Neuronal stem cell (in vitro differentiated cells): ENCODE results near the gene ITPRIPL2. TPM values are rescaled to one million over a fixed set of nuclear protein-coding genes. Genes with fewer than 3 reads are reported as not detected.

ENCODE experiments used
- DNase-seq: peaks from one replicate; pipeline ENCODE4 v3.0.0-alpha.2; 2013; ENCODE audit warnings: low spot score
- H2AFZ ChIP-seq: one replicate; pipeline ENCODE4 v1.6.1; 2013; ENCODE audit warnings: mild to moderate bottlenecking, low read length, inconsistent platforms
- H2AK5ac ChIP-seq: 2 replicates; pipeline ENCODE4 v1.6.1; 2013; ENCODE audit warnings: low read depth, mild to moderate bottlenecking, inconsistent platforms, low read length, moderate library complexity, mixed read lengths
- H2BK120ac ChIP-seq: 2 replicates; pipeline ENCODE4 v1.6.1; 2013; ENCODE audit warnings: low read depth, mild to moderate bottlenecking, inconsistent platforms, low read length, moderate library complexity, mixed read lengths
- H2BK12ac ChIP-seq: one replicate; pipeline ENCODE4 v1.6.1; 2013; ENCODE audit warnings: low read length, inconsistent platforms
- H2BK15ac ChIP-seq: 2 replicates; pipeline ENCODE4 v1.6.1; 2013; ENCODE audit warnings: mild to moderate bottlenecking, low read length, inconsistent platforms, mixed read lengths
- H2BK5ac ChIP-seq: one replicate; pipeline ENCODE4 v1.6.1; 2013; ENCODE audit warnings: inconsistent platforms, mild to moderate bottlenecking, low read length, moderate library complexity
- H3K14ac ChIP-seq: one replicate; pipeline ENCODE4 v1.6.1; 2013; ENCODE audit warnings: low read length, inconsistent platforms
- H3K18ac ChIP-seq: 2 replicates; pipeline ENCODE4 v1.6.1; 2013; ENCODE audit warnings: low read length, inconsistent platforms
- H3K23ac ChIP-seq: 2 replicates; pipeline ENCODE4 v1.6.1; 2013; ENCODE audit warnings: low read depth, mild to moderate bottlenecking, mixed read lengths, low read length, inconsistent platforms; ENCODE audit not compliant: poor library complexity
- H3K27ac ChIP-seq: replicated peaks from 3 replicates; pipeline ENCODE4 v1.5.1; 2013; ENCODE audit warnings: low read length, inconsistent platforms
- H3K27me3 ChIP-seq, 3 experiments: 2 replicates each; pipeline ENCODE4 v1.6.1; 2013; ENCODE audit warnings: low read length in 3 of 3, mild to moderate bottlenecking in 2 of 3, inconsistent platforms in 1 of 3, low read depth in 1 of 3, mixed read lengths in 1 of 3, moderate library complexity in 1 of 3; ENCODE audit not compliant: control insufficient read depth in 3 of 3, insufficient read depth in 3 of 3
- H3K36me3 ChIP-seq, 2 donors: replicated peaks in 1 of 2; 2 replicates each; pipeline ENCODE4 v1.6.1; 2013; ENCODE audit warnings: low read length in 2 of 2; ENCODE audit not compliant: control insufficient read depth in 2 of 2, insufficient read depth in 2 of 2
- H3K4ac ChIP-seq: 2 replicates; pipeline ENCODE4 v1.6.1; 2013; ENCODE audit warnings: inconsistent platforms, mild to moderate bottlenecking, low read length, moderate library complexity
- H3K4me1 ChIP-seq, 2 donors: 1 replicate in 1 of 2; 2 replicates in 1 of 2; pipeline ENCODE4 v1.6.1; 2013; ENCODE audit warnings: low read length in 2 of 2, low read depth in 1 of 2; ENCODE audit not compliant: control insufficient read depth in 2 of 2, insufficient read depth in 1 of 2
- H3K4me2 ChIP-seq: one replicate; pipeline ENCODE4 v1.6.1; 2013; ENCODE audit warnings: mild to moderate bottlenecking, low read length, inconsistent platforms; ENCODE audit not compliant: insufficient read depth, poor library complexity, severe bottlenecking
- H3K4me3 ChIP-seq, 2 donors: 2 replicates each; pipeline ENCODE4 v1.5.1; 2013; ENCODE audit warnings: low read length in 2 of 2, mild to moderate bottlenecking in 2 of 2, inconsistent platforms in 1 of 2, moderate library complexity in 1 of 2
- H3K79me1 ChIP-seq: one replicate; pipeline ENCODE4 v1.6.1; 2013; ENCODE audit warnings: low read depth, mild to moderate bottlenecking, inconsistent platforms, low read length, moderate library complexity
- H3K9ac ChIP-seq: one replicate; pipeline ENCODE4 v1.6.1; 2013; ENCODE audit warnings: mild to moderate bottlenecking, low read depth, low read length, inconsistent platforms; ENCODE audit not compliant: poor library complexity
- H3K9me3 ChIP-seq, 2 donors: replicated peaks in 1 of 2; 2 replicates each; pipeline versions ENCODE3 to v1.6.1; 2013; ENCODE audit warnings: low read length in 2 of 2, mild to moderate bottlenecking in 2 of 2, inconsistent platforms in 1 of 2, low read depth in 1 of 2, mixed read lengths in 1 of 2, moderate library complexity in 1 of 2; ENCODE audit not compliant: control insufficient read depth in 2 of 2, insufficient read depth in 1 of 2
- H4K8ac ChIP-seq: one replicate; pipeline ENCODE4 v1.6.1; 2013; ENCODE audit warnings: low read depth, mild to moderate bottlenecking, inconsistent platforms, low read length, moderate library complexity
- H4K91ac ChIP-seq: one replicate; pipeline ENCODE4 v1.6.1; 2013; ENCODE audit warnings: low read length, low read depth, mild to moderate bottlenecking, inconsistent platforms; ENCODE audit not compliant: poor library complexity
- WGBS, 2 donors: extraction: QIAGEN DNeasy Blood & Tissue Kit; methylation state at CpG; one replicate each; pipeline ENCODE4 v1.1.7; 2013; ENCODE audit warnings: missing lambda C conversion rate in 2 of 2, mixed read lengths in 1 of 2; ENCODE audit not compliant: insufficient read length in 2 of 2, insufficient replicate concordance in 1 of 2; ENCODE audit errors: extremely low coverage in 2 of 2; 5-methylcytosine and 5-hydroxymethylcytosine counted together
- polyA plus RNA-seq, 2 experiments: library from polyadenylated mRNA; stranded (reverse); fragments of 200-250 nt; gene quantifications; one replicate each; pipeline ENCODE4 v1.2.3, GENCODE V29; 2013

The ITPRIPL2 gene
- 3.2 TPM for polyA plus RNA-seq (2013, experiment 1 of 2)
- 3.5 TPM for polyA plus RNA-seq (2013, experiment 2 of 2)

GRCh38 chr16:19113577-19114358, at the start of gene ITPRIPL2:
Gene ITPRIPL2 (plus strand): TSS chr16:19113964. CDS start chr16:19114462, 498 bp downstream.
- H3K9me3 ChIP-seq, result peaks cover 0 to 8% of the 10 kb centered on the region in 2 donors
- H2BK5ac ChIP-seq, result no peak within 1 kb of the TSS
- H3K18ac ChIP-seq, result peak within 1 kb of the TSS; percentile 98
- peaks cover 0 to 23% (median 5%) of the 10 kb centered on the region in 3 experiments for H3K27me3 ChIP-seq
- H2AK5ac ChIP-seq, result peak within 1 kb of the TSS; percentile 68
- H2BK12ac ChIP-seq, result peak within 1 kb of the TSS; percentile 23
- H2AFZ ChIP-seq, result peak within 1 kb of the TSS; percentile 88
- H3K4me1 ChIP-seq, result peaks cover 5 to 6% of the 10 kb centered on the region in 2 donors
- H3K4me3 ChIP-seq, result peak within 1 kb of the TSS; percentile 46 to 78
- peak within 1 kb of the TSS; percentile 57 for H2BK120ac ChIP-seq
- H3K27ac ChIP-seq, result no peak within 1 kb of the TSS
- peak within 1 kb of the TSS; percentile 37 for H3K4ac ChIP-seq
- peak within 1 kb of the TSS; percentile 85 for H3K9ac ChIP-seq
- WGBS, 2 donors, result no CpG with 5 or more reads among the region's 74 CpGs
- peak within 1 kb of the TSS; percentile 100 for H4K8ac ChIP-seq
- peaks cover 0 to 2% of the 10 kb centered on the region in 2 donors for H3K36me3 ChIP-seq
- peak within 1 kb of the TSS; percentile 74 for H4K91ac ChIP-seq
- H3K14ac ChIP-seq, result peak within 1 kb of the TSS; percentile 65
- H3K23ac ChIP-seq, result peak within 1 kb of the TSS; percentile 86
- peak within 1 kb of the TSS; percentile 84 for H3K4me2 ChIP-seq
- peak; percentile 48 for DNase-seq
- peak within 1 kb of the TSS; percentile 95 for H2BK15ac ChIP-seq
- H3K79me1 ChIP-seq, result no peaks in the 10 kb centered on the region

GRCh38 chr16:19066988-19067348, 46.8 kb upstream of the ITPRIPL2 start:
- H3K36me3 ChIP-seq, result peaks cover 0 to 8% of the 10 kb centered on the region in 2 donors
- no CpG with 5 or more reads among the region's 9 CpGs for WGBS, 2 donors
- H3K27ac ChIP-seq, result no peak overlapping the region

GRCh38 chr16:19067349-19068236, 46.2 kb upstream of the ITPRIPL2 start, which contains the start of gene COQ7:
Gene COQ7 (plus strand): TSS chr16:19067614. CDS start chr16:19067665, 51 bp downstream.
- Histone ChIP-seq H3K9me3 (no peaks in the 10 kb centered on the region), H3K36me3 (peaks cover 3 to 13% of the 10 kb centered on the region in 2 donors), H2BK15ac (peak within 1 kb of the TSS; percentile 64), H3K4me1 (no peaks in the 10 kb centered on the region), H2BK12ac (no peak within 1 kb of the TSS), H3K27ac (peak within 1 kb of the TSS; percentile 77), H3K4me2 (peak within 1 kb of the TSS; percentile 83), H3K79me1 (peaks cover 5% of the 10 kb centered on the region), H3K18ac (peak within 1 kb of the TSS; percentile 99), H2BK5ac (peak within 1 kb of the TSS; percentile 98), H4K8ac (no peak within 1 kb of the TSS), H2AK5ac (no peak within 1 kb of the TSS), H4K91ac (no peak within 1 kb of the TSS), H3K14ac (no peak within 1 kb of the TSS), H3K4ac (no peak within 1 kb of the TSS), H2BK120ac (no peak within 1 kb of the TSS), H3K27me3 (no peaks in the 10 kb centered on the region), H3K23ac (peak within 1 kb of the TSS; percentile 73), H2AFZ (peak within 1 kb of the TSS; percentile 99), H3K9ac (peak within 1 kb of the TSS; percentile 50), H3K4me3 (peak within 1 kb of the TSS; percentile 66 to 94)
- no CpG with 5 or more reads among the region's 68 CpGs for WGBS, 2 donors
- peak; percentile 99 for DNase-seq

More at GRCh38 chr16:19066988-19067348, 46.8 kb upstream of the ITPRIPL2 start:
- Histone ChIP-seq H3K4me3 (peak overlapping the region in 1 of 2 donors; percentile 66), H3K79me1 (peaks cover 3% of the 10 kb centered on the region), H4K8ac (no peak overlapping the region), H3K4ac (no peak overlapping the region), H2BK12ac (no peak overlapping the region), H2AFZ (peak overlapping the region; percentile 99), H3K9ac (no peak overlapping the region), H2AK5ac (no peak overlapping the region), H3K18ac (no peak overlapping the region), H2BK120ac (no peak overlapping the region), H3K9me3 (no peaks in the 10 kb centered on the region), H3K23ac (no peak overlapping the region), H2BK15ac (no peak overlapping the region), H2BK5ac (no peak overlapping the region), H4K91ac (no peak overlapping the region), H3K4me2 (peak overlapping the region; percentile 45), H3K4me1 (no peaks in the 10 kb centered on the region), H3K14ac (no peak overlapping the region), H3K27me3 (no peaks in the 10 kb centered on the region)
- no peak for DNase-seq
